Activated CD8-positive, alpha-beta T cell treated with anti-CD3 and anti-CD28 coated beads for 36 hours (primary cell): Measurements from ENCODE around the gene KIAA0319L. TPM values are rescaled to one million over a fixed set of nuclear protein-coding genes. Genes with fewer than 3 reads are reported as not detected.
"Not testable (repeated sequence)": the region's sequence is repeated elsewhere in the genome, so short reads cannot be mapped to it uniquely, and the experiment has no call there.

ENCODE experiments used
- ATAC-seq: fragments of 200-7000 bp; cut with Tn5 transposase; one replicate; pipeline ENCODE4 v1.10.0; 2021; ENCODE audit warnings: mild to moderate bottlenecking, moderate library complexity
- CTCF ChIA-PET: fragments of 350-600 bp; sonication (Branson Sonifier 250); formaldehyde crosslinking; loops from one replicate; lab custom pipeline; 2021; ENCODE audit warnings: antibody characterized with exemption; lab: Charles Lee
- POLR2A ChIA-PET: fragments of 350-600 bp; sonication (Branson Sonifier 250); formaldehyde crosslinking; loops from one replicate; lab custom pipeline; 2021; ENCODE audit warnings: antibody characterized with exemption; lab: Charles Lee
- DNase-seq: peaks from one replicate; pipeline ENCODE4 v3.0.0-alpha.2; 2020
- H3K27ac Mint-ChIP-seq: one replicate; pipeline ENCODE4 v1.8.0; 2021; ENCODE audit warnings: mild to moderate bottlenecking, mixed read lengths
- H3K27me3 Mint-ChIP-seq: one replicate; pipeline ENCODE4 v1.8.0; 2021; ENCODE audit warnings: mixed read lengths
- H3K36me3 Mint-ChIP-seq: one replicate; pipeline ENCODE4 v1.8.0; 2021; ENCODE audit warnings: low read depth, mixed read lengths
- H3K4me1 Mint-ChIP-seq: one replicate; pipeline ENCODE4 v1.8.0; 2021; ENCODE audit warnings: low read depth, mixed read lengths
- H3K4me3 Mint-ChIP-seq: one replicate; pipeline ENCODE4 v1.8.0; 2021; ENCODE audit warnings: mild to moderate bottlenecking, moderate library complexity, mixed read lengths
- H3K9me3 Mint-ChIP-seq: one replicate; pipeline ENCODE4 v1.8.0; 2021; ENCODE audit warnings: mixed read lengths
- CTCF ChIP-seq: fragments of 200-600 bp; IDR thresholded peaks from one replicate; pipeline ENCODE4 v1.8.0; 2022; ENCODE audit warnings: antibody characterized with exemption, mild to moderate bottlenecking
- intact Hi-C: fragments of 100-400 bp; cut with micrococcal nuclease; formaldehyde crosslinking; loops from one replicate; pipeline ENCODE4 v1.10.0; 2022
- total RNA-seq, 2 experiments: library from RNA; stranded (reverse); gene quantifications; one replicate each; pipeline ENCODE4 v1.2.3, GENCODE V29; 2021

KIAA0319L gene
- total RNA-seq, 2 experiments from 2014 or later = 22.8 to 30.9 TPM

GRCh38 chr1:35577071-35577998 lies 20.1 kb upstream of the KIAA0319L start:
- ATAC-seq (peak; percentile 92), DNase-seq (peak; percentile 81)
- CTCF ChIA-PET = interaction anchor here (1.0 to 2.6 kb wide), 7 partner anchors 8 to 198 kb away, joined by 3 to 15 read pairs (median 6); partner anchors contain the start of gene CLSPN
- TF ChIP-seq CTCF = no peak
- intact Hi-C loops = no loop called here
- H3K9me3 Mint-ChIP-seq = no peaks in the 10 kb centered on the region
- H3K4me1 Mint-ChIP-seq = peaks cover 20% of the 10 kb centered on the region
- no peaks in the 10 kb centered on the region for H3K36me3 Mint-ChIP-seq
- H3K4me3 Mint-ChIP-seq = peak overlapping the region; percentile 81
- POLR2A ChIA-PET = interaction anchor here (0.6 to 1.7 kb wide), 8 partner anchors 9 to 192 kb away, joined by 3 to 9 read pairs (median 4); partner anchors contain the start of genes CLSPN and KIAA0319L
- H3K27ac Mint-ChIP-seq = peak overlapping the region; percentile 87
- H3K27me3 Mint-ChIP-seq = peaks cover 10% of the 10 kb centered on the region

GRCh38 chr1:35576766-35577070 lies 19.5 kb upstream of the KIAA0319L start:
- H3K27ac Mint-ChIP-seq, ATAC-seq, intact Hi-C loops, H3K36me3 Mint-ChIP-seq, DNase-seq, H3K9me3 Mint-ChIP-seq: not testable (repeated sequence)
- ChIA-PET POLR2A (interaction anchor here (1.1 kb wide), 1 partner anchor 193 kb away, joined by 3 read pairs; the partner anchor contains the start of gene CLSPN), CTCF (interaction anchor here (1.0 to 2.6 kb wide), 2 partner anchors 126 to 140 kb away, joined by 3 to 15 read pairs; no protein-coding TSS in a partner anchor)
- peak overlapping the region; percentile 81 for H3K4me3 Mint-ChIP-seq
- peaks cover 20% of the 10 kb centered on the region for H3K4me1 Mint-ChIP-seq
- peaks cover 10% of the 10 kb centered on the region for H3K27me3 Mint-ChIP-seq

- CTCF ChIA-PET = interaction anchor here (1.0 to 2.6 kb wide), 2 partner anchors 126 to 140 kb away, joined by 3 to 15 read pairs; no protein-coding TSS in a partner anchor
- Mint-ChIP-seq H3K4me3 (peak overlapping the region; percentile 58), H3K36me3 (no peaks in the 10 kb centered on the region), H3K9me3 (no peaks in the 10 kb centered on the region), H3K27ac (no peak overlapping the region), H3K27me3 (peaks cover 10% of the 10 kb centered on the region), H3K4me1 (peaks cover 20% of the 10 kb centered on the region)
- POLR2A ChIA-PET = interaction anchor here (0.8 to 1.1 kb wide), 2 partner anchors 18 to 193 kb away, joined by 3 to 5 read pairs; partner anchors contain the start of genes CLSPN and NCDN
- DNase-seq (no peak), ATAC-seq (no peak)
- no peak for TF ChIP-seq CTCF
- intact Hi-C loops = no loop called here
Measured at GRCh38 chr1:35576061-35576765, 19.0 kb upstream of the KIAA0319L start.

GRCh38 chr1:35575416-35575958 lies 18.3 kb upstream of the KIAA0319L start:
- TF ChIP-seq CTCF = no peak
- Mint-ChIP-seq H3K36me3 (no peaks in the 10 kb centered on the region), H3K4me1 (peaks cover 20% of the 10 kb centered on the region), H3K27ac (no peak overlapping the region), H3K4me3 (no peak overlapping the region), H3K27me3 (peaks cover 10% of the 10 kb centered on the region), H3K9me3 (no peaks in the 10 kb centered on the region)
- no peak for ATAC-seq
- intact Hi-C loops = no loop called here
- ChIA-PET POLR2A (interaction anchor here (0.8 to 1.1 kb wide), 2 partner anchors 18 to 194 kb away, joined by 3 to 5 read pairs; partner anchors contain the start of genes CLSPN and NCDN), CTCF (interaction anchor here (1.0 kb wide), 1 partner anchor 125 kb away, joined by 3 read pairs; no protein-coding TSS in a partner anchor)
- no peak for DNase-seq
